Skeletal muscle tissue (tissue), 5 donors: Measurements from ENCODE around the gene GNPNAT1. TPM values are rescaled to one million over a fixed set of nuclear protein-coding genes. Genes with fewer than 3 reads are reported as not detected.
"Not testable (repeated sequence)": the region's sequence is repeated elsewhere in the genome, so short reads cannot be mapped to it uniquely, and the experiment has no call there.

Experiments
- H3K27ac ChIP-seq: one replicate; pipeline ENCODE4 v1.7.0; 2013; ENCODE audit warnings: mild to moderate bottlenecking, low read depth, low read length, inconsistent platforms
- H3K27me3 ChIP-seq, 3 donors: one replicate each; pipeline ENCODE4 v1.7.0; 2013; ENCODE audit warnings: low read length in 3 of 3; ENCODE audit not compliant: control insufficient read depth in 3 of 3, insufficient read depth in 3 of 3
- H3K36me3 ChIP-seq, 3 donors: one replicate each; pipeline ENCODE4 v1.7.0; 2013; ENCODE audit warnings: low read length in 3 of 3; ENCODE audit not compliant: control insufficient read depth in 3 of 3, insufficient read depth in 3 of 3
- H3K4me1 ChIP-seq, 3 donors: one replicate each; pipeline ENCODE4 v1.7.0; 2013; ENCODE audit warnings: low read length in 3 of 3, mild to moderate bottlenecking in 3 of 3; ENCODE audit not compliant: control insufficient read depth in 3 of 3, insufficient read depth in 3 of 3
- H3K4me3 ChIP-seq, 3 donors: one replicate each; pipeline ENCODE4 v1.7.0; 2013; ENCODE audit warnings: low read length in 3 of 3
- H3K9ac ChIP-seq, 3 donors: one replicate each; pipeline ENCODE4 v1.7.0; 2013; ENCODE audit warnings: low read length in 3 of 3, mild to moderate bottlenecking in 3 of 3, moderate library complexity in 2 of 3, low read depth in 1 of 3
- H3K9me3 ChIP-seq, 3 donors: one replicate each; pipeline ENCODE4 v1.7.0; 2013; ENCODE audit warnings: low read length in 3 of 3; ENCODE audit not compliant: control insufficient read depth in 3 of 3
- small RNA-seq: library from RNA; depleted of rRNA; stranded (forward); fragments of <200 nt; gene quantifications from one replicate; pipeline ENCODE3, GENCODE V24; 2014
- total RNA-seq: library from RNA; depleted of rRNA; stranded (reverse); fragments of >200 nt; gene quantifications from one replicate; pipeline ENCODE4 v1.2.3, GENCODE V29; 2014
- donor health status: Osteomylitis.

GNPNAT1 gene
- total RNA-seq, 1 donor from 2014 or later: 7.8 TPM

DNA sequence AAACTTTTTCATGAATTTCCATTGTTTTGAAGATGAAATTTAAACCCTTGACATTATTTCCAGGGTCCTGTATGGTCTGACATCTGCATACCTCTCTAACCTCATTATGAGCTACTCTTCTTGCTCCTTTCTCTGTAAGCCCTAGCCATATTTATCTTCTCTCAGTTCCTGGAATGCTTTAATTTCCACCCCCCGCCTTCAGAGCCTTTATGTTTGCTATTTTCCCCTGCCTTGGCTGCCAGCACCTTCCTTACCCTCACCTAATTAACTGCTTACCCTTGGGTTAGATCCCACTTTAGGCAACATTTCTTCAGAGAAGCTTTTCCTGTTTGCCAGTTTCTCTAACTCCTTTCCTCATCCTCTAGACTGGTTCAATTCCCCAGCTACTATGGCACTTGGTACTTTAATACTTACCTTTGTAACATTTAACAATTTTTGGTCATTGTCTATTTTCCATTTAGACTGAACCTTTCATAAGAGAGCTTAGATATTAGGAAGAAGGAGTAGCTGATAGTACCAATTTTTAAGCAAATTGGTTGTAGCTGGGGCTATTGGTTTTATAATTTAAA, 55.4 kb downstream of the GNPNAT1 start:
- Histone ChIP-seq H3K4me3 (no peak overlapping the region), H3K36me3 (peaks cover 3 to 7% (median 3%) of the 10 kb centered on the region in 3 donors), H3K27me3 (no peaks in the 10 kb centered on the region), H3K27ac (no peak overlapping the region), H3K9me3 (no peaks in the 10 kb centered on the region), H3K9ac (no peak overlapping the region), H3K4me1 (peaks cover 0 to 6% (median 0%) of the 10 kb centered on the region in 3 donors)

GRCh38 chr14:52733824-52734223, 57.6 kb downstream of the GNPNAT1 start:
- H3K9me3 ChIP-seq: no peaks in the 10 kb centered on the region
- H3K4me1 ChIP-seq: peaks cover 0 to 10% (median 8%) of the 10 kb centered on the region in 3 donors
- H3K4me3 ChIP-seq: no peak overlapping the region
- no peaks in the 10 kb centered on the region for H3K27me3 ChIP-seq
- H3K27ac ChIP-seq: no peak overlapping the region
- H3K36me3 ChIP-seq: peaks cover 3 to 7% (median 5%) of the 10 kb centered on the region in 3 donors
- H3K9ac ChIP-seq: no peak overlapping the region

- Histone ChIP-seq H3K36me3 (peaks cover 5 to 18% (median 14%) of the 10 kb centered on the region in 3 donors), H3K4me3 (peak overlapping the region; percentile 81 to 92 (median 91)), H3K4me1 (peaks cover 0 to 8% (median 7%) of the 10 kb centered on the region in 3 donors), H3K27me3 (no peaks in the 10 kb centered on the region), H3K27ac (peak overlapping the region; percentile 90), H3K9ac (peak overlapping the region; percentile 93 to 96 (median 94)), H3K9me3 (no peaks in the 10 kb centered on the region)
Observed at GRCh38 chr14:52730709-52731111, 60.7 kb downstream of the GNPNAT1 start.

DNA sequence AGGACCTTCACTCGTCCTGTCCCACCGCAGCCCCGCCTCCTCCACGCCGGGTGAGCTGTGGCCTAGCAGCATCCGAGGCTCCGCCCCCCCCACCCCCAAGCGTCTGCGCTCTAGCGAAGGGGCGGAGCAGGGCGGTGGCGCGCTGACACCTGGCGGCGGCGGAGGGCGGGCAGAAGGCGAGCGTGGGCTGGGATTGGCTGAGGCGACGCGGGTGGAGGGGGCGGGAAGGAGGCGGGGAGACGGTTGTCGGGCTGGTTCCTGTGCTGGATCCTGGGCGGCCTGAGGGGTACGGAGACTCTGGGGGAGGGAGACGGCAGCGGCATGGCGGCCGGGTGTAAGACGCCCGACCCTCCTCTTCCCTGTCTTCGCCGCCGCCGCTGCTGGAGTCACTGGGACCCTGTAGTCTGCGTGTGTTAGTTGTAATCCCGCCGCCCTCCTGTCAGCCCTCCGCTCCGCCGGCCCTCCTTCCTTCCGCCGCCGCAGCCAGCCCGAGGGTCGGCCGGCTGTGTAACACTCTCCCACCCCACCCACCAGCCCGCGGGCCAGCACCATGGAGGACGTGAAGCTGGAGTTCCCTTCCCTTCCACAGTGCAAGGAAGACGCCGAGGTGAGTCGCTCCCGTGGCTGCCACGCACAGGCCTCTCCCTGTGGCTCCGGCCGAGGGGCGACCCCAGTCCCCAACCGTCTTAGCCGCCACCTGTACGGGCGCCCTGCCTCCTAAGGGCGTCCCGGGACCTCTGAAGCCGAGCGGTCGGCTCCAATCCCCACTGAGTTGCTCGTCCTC, 61.3 kb downstream of the GNPNAT1 start, which contains the start of gene STYX:
TSS of gene STYX (plus strand) at position 242 of the 784 bp plus-strand sequence. CDS start at position 551, 309 bp downstream.
- H3K4me3 ChIP-seq: peak within 1 kb of the TSS; percentile 81 to 92 (median 91)
- H3K36me3 ChIP-seq: peaks cover 5 to 22% (median 16%) of the 10 kb centered on the region in 3 donors
- peak within 1 kb of the TSS; percentile 90 for H3K27ac ChIP-seq
- H3K27me3 ChIP-seq: no peaks in the 10 kb centered on the region
- H3K9ac ChIP-seq: peak within 1 kb of the TSS; percentile 93 to 96 (median 94)
- peaks cover 0 to 8% (median 7%) of the 10 kb centered on the region in 3 donors for H3K4me1 ChIP-seq
- no peaks in the 10 kb centered on the region for H3K9me3 ChIP-seq

GRCh38 chr14:52729585-52729924, 61.9 kb downstream of the GNPNAT1 start:
- peak overlapping the region; percentile 56 to 68 (median 67) for H3K4me3 ChIP-seq
- peaks cover 5 to 28% (median 21%) of the 10 kb centered on the region in 3 donors for H3K36me3 ChIP-seq
- H3K27ac ChIP-seq: peak overlapping the region; percentile 90
- peaks cover 0 to 8% (median 7%) of the 10 kb centered on the region in 3 donors for H3K4me1 ChIP-seq
- H3K9me3 ChIP-seq: no peaks in the 10 kb centered on the region
- peak overlapping the region in 2 of 3 donors; percentile 70 to 73 for H3K9ac ChIP-seq
- no peaks in the 10 kb centered on the region for H3K27me3 ChIP-seq

DNA sequence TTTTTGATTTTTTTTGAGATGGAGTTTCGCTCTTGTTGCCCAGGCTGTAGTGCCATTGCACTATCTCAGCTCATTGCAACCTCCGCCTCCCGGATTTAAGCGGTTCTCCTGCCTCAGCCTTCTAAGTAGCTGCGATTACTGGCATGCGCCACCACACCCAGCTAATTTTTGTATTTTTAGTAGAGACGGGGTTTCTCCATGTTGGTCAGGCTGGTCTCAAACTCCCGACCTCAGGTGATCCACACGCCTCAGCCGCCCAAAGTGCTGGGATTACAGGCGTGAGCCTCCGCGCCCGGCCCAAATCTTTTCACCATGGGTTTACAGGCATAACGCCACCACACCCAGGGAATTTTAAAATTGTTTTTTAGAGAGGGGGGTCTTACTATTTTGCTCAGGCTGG, 62.4 kb downstream of the GNPNAT1 start:
- peaks cover 8 to 32% (median 26%) of the 10 kb centered on the region in 3 donors for H3K36me3 ChIP-seq
- not testable (repeated sequence) for H3K4me3 ChIP-seq, H3K9ac ChIP-seq, H3K9me3 ChIP-seq, H3K27ac ChIP-seq, H3K27me3 ChIP-seq, H3K4me1 ChIP-seq

- H3K4me3 ChIP-seq, H3K4me1 ChIP-seq, H3K27me3 ChIP-seq, H3K9ac ChIP-seq, H3K27ac ChIP-seq, H3K9me3 ChIP-seq: not testable (repeated sequence)
- peaks cover 11 to 43% (median 29%) of the 10 kb centered on the region in 3 donors for H3K36me3 ChIP-seq
Observed at GRCh38 chr14:52727509-52727908, 63.9 kb downstream of the GNPNAT1 start.

Small RNA genes lying within 50 kb of the gene (small RNA-seq; reads per million reads assigned to genes)
- gene AL139317.2: not detected

Other genes with a start within 250 kb of the GNPNAT1 start
- gene TXNDC16, start 239.1 kb downstream of the GNPNAT1 start, total RNA-seq: 7.3 TPM
- 1.6 TPM for gene GPR137C, start 238.8 kb downstream of the GNPNAT1 start, total RNA-seq
- gene ERO1A, start 96.0 kb downstream of the GNPNAT1 start, total RNA-seq: 10.4 TPM
- gene PSMC6, start 84.4 kb downstream of the GNPNAT1 start, total RNA-seq: 70.5 TPM
- 12.0 TPM for gene STYX, start 61.4 kb downstream of the GNPNAT1 start, total RNA-seq
- 98.6 TPM for gene FERMT2, start 159.4 kb upstream of the GNPNAT1 start, total RNA-seq